Endothelial cell (in vitro differentiated cells): ENCODE data around the gene SCRN1. TPM values are rescaled to one million over a fixed set of nuclear protein-coding genes. Genes with fewer than 3 reads are reported as not detected.

Experiments used
- DNase-seq: peaks from one replicate; pipeline ENCODE4 v3.0.0; 2021; ENCODE audit warnings: low spot score
- H3K27ac Mint-ChIP-seq: one replicate; pipeline ENCODE4 v1.8.0; 2021; ENCODE audit warnings: mixed read lengths, inconsistent platforms; ENCODE audit not compliant: unreplicated experiment
- H3K27me3 Mint-ChIP-seq: one replicate; pipeline ENCODE4 v1.8.0; 2021; ENCODE audit warnings: mild to moderate bottlenecking, moderate library complexity, mixed read lengths, inconsistent platforms; ENCODE audit not compliant: unreplicated experiment
- H3K36me3 Mint-ChIP-seq: one replicate; pipeline ENCODE4 v1.8.0; 2021; ENCODE audit warnings: mild to moderate bottlenecking, low read depth, mixed read lengths, inconsistent platforms; ENCODE audit not compliant: unreplicated experiment
- H3K4me1 Mint-ChIP-seq: one replicate; pipeline ENCODE4 v1.8.0; 2021; ENCODE audit warnings: mild to moderate bottlenecking, mixed read lengths, inconsistent platforms; ENCODE audit not compliant: unreplicated experiment
- H3K4me3 Mint-ChIP-seq: one replicate; pipeline ENCODE4 v1.8.0; 2021; ENCODE audit warnings: mild to moderate bottlenecking, mixed read lengths, inconsistent platforms; ENCODE audit not compliant: unreplicated experiment
- H3K9me3 Mint-ChIP-seq: one replicate; pipeline ENCODE4 v1.8.0; 2021; ENCODE audit warnings: mixed read lengths, inconsistent platforms; ENCODE audit not compliant: unreplicated experiment
- CTCF ChIP-seq: fragments of 200-600 bp; sonication (generic); IDR thresholded peaks from one replicate; pipeline ENCODE4 v1.5.0; 2021; ENCODE audit warnings: antibody characterized with exemption; ENCODE audit not compliant: unreplicated experiment
- total RNA-seq: library from RNA; stranded (reverse); fragmentation: NEBNext Ultra II Directional; extraction: Animal tissue kit (Norgen Biotek cat#: 25700); gene quantifications from one replicate; pipeline ENCODE4 v1.2.1, GENCODE V29; 2021; ENCODE audit not compliant: unreplicated experiment

The SCRN1 gene
- total RNA-seq, 1 donor from 2014 or later = 64.4 TPM

GRCh38 chr7:29953726-29954347, 35.8 kb downstream of the SCRN1 start:
- no peak overlapping the region for H3K27ac Mint-ChIP-seq
- H3K27me3 Mint-ChIP-seq = no peaks in the 10 kb centered on the region
- H3K9me3 Mint-ChIP-seq = no peaks in the 10 kb centered on the region
- H3K36me3 Mint-ChIP-seq = peaks cover 30% of the 10 kb centered on the region
- peaks cover 16% of the 10 kb centered on the region for H3K4me1 Mint-ChIP-seq
- no peak for TF ChIP-seq CTCF
- no peak for DNase-seq
- H3K4me3 Mint-ChIP-seq = no peak overlapping the region

- H3K27me3 Mint-ChIP-seq = no peaks in the 10 kb centered on the region
- H3K27ac Mint-ChIP-seq = peak overlapping the region; percentile 48
- peak overlapping the region; percentile 80 for H3K4me3 Mint-ChIP-seq
- peaks cover 40% of the 10 kb centered on the region for H3K36me3 Mint-ChIP-seq
- H3K9me3 Mint-ChIP-seq = no peaks in the 10 kb centered on the region
- no peak for DNase-seq
- H3K4me1 Mint-ChIP-seq = peaks cover 9% of the 10 kb centered on the region
- TF ChIP-seq CTCF = no peak
Observed at GRCh38 chr7:29951206-29951605, 38.4 kb downstream of the SCRN1 start.

GRCh38 chr7:29950480-29950879, 39.1 kb downstream of the SCRN1 start:
- H3K4me1 Mint-ChIP-seq = peaks cover 2% of the 10 kb centered on the region
- H3K36me3 Mint-ChIP-seq = peaks cover 40% of the 10 kb centered on the region
- no peaks in the 10 kb centered on the region for H3K9me3 Mint-ChIP-seq
- H3K27me3 Mint-ChIP-seq = peaks cover 2% of the 10 kb centered on the region
- H3K27ac Mint-ChIP-seq = no peak overlapping the region
- no peak for TF ChIP-seq CTCF
- H3K4me3 Mint-ChIP-seq = no peak overlapping the region
- DNase-seq = no peak

- no peaks in the 10 kb centered on the region for H3K4me1 Mint-ChIP-seq
- peaks cover 2% of the 10 kb centered on the region for H3K27me3 Mint-ChIP-seq
- DNase-seq = no peak
- no peak overlapping the region for H3K27ac Mint-ChIP-seq
- H3K4me3 Mint-ChIP-seq = no peak overlapping the region
- H3K9me3 Mint-ChIP-seq = no peaks in the 10 kb centered on the region
- H3K36me3 Mint-ChIP-seq = peaks cover 49% of the 10 kb centered on the region
- TF ChIP-seq CTCF = no peak
Observed at GRCh38 chr7:29948587-29948986, 41.0 kb downstream of the SCRN1 start.

- Mint-ChIP-seq H3K36me3 (peaks cover 44% of the 10 kb centered on the region), H3K27ac (no peak overlapping the region), H3K9me3 (no peaks in the 10 kb centered on the region), H3K4me3 (no peak overlapping the region), H3K27me3 (peaks cover 2% of the 10 kb centered on the region), H3K4me1 (no peaks in the 10 kb centered on the region)
- peak; percentile 31 for DNase-seq
- peak; percentile 23 for TF ChIP-seq CTCF
Observed at GRCh38 chr7:29946428-29947186, 43.0 kb downstream of the SCRN1 start.
